Ovary (tissue), 9 donors: ENCODE data around the gene RAB3GAP1. TPM values are rescaled to one million over a fixed set of nuclear protein-coding genes. Genes with fewer than 3 reads are reported as not detected.
"Not testable (repeated sequence)": the region's sequence is repeated elsewhere in the genome, so short reads cannot be mapped to it uniquely, and the experiment has no call there.

ENCODE experiments used
- DNase-seq, 5 donors: peaks; one replicate each; pipeline ENCODE4 v3.0.0-alpha.2; 2019 to 2020
- H3K27ac ChIP-seq, 2 donors: fragments of 200-600 bp; one replicate each; pipeline versions ENCODE4 v1.5.1 to v1.8.0; 2019 to 2022
- H3K27me3 ChIP-seq: fragments of 200-600 bp; one replicate; pipeline ENCODE4 v1.8.0; 2022
- H3K36me3 ChIP-seq: fragments of 200-600 bp; sonication (generic); one replicate; pipeline ENCODE4 v1.5.1; 2019
- H3K4me1 ChIP-seq: one replicate; pipeline ENCODE4 v1.8.1; 2013; ENCODE audit warnings: mild to moderate bottlenecking, moderate library complexity; ENCODE audit not compliant: insufficient read depth
- H3K4me3 ChIP-seq: fragments of 200-600 bp; sonication (generic); one replicate; pipeline ENCODE4 v1.5.1; 2017
- H3K9me3 ChIP-seq, 2 donors: fragments of 200-600 bp in 1 of 2; sonication (generic) in 1 of 2; one replicate each; pipeline versions ENCODE4 v1.5.1 to v1.8.1; 2013 to 2019; ENCODE audit warnings: mild to moderate bottlenecking in 1 of 2, moderate library complexity in 1 of 2
- EP300 ChIP-seq: sonication (generic); formaldehyde crosslinking; IDR thresholded peaks from one replicate; pipeline ENCODE4 v1.6.1; 2017; ENCODE audit warnings: antibody characterized with exemption
- POLR2A ChIP-seq: fragments of 450-650 bp; IDR thresholded peaks from one replicate; pipeline ENCODE4 v1.6.1; 2017; ENCODE audit warnings: antibody characterized with exemption, mild to moderate bottlenecking, moderate library complexity
- WGBS, 3 donors: extraction: QIAGEN DNeasy Blood & Tissue Kit in 1 of 3; methylation state at CpG; one replicate each; pipeline versions ENCODE4 v1.1.5 to v1.1.7; 2013 to 2017; 5-methylcytosine and 5-hydroxymethylcytosine counted together
- intact Hi-C, 4 donors: fragments of 100-400 bp; cut with DNase I; formaldehyde crosslinking; loops; one replicate each; pipeline versions ENCODE4 v1.11.0 to v1.15.1; 2022 to 2023
- polyA plus RNA-seq, 2 donors: library from polyadenylated mRNA; stranded (reverse); fragments of 200-250 nt in 1 of 2; fragments of 350-450 nt in 1 of 2; fragmentation: Illumina TruSeq in 1 of 2; extraction: RNeasy Lipid Tissue Mini Kit (QIAGEN cat#74804) in 1 of 2; gene quantifications; one replicate each; pipeline ENCODE4 v1.2.3, GENCODE V29; 2013 to 2014
- total RNA-seq, 7 donors: library from RNA; depleted of rRNA in 2 of 7; stranded (reverse); fragments of >200 nt in 2 of 7; fragmentation: NEBNext Ultra II Directional in 3 of 7; extraction: Animal tissue kit (Norgen Biotek cat#: 25700) in 3 of 7; gene quantifications; one replicate each; pipeline versions ENCODE4 v1.1.0 to v1.2.4, GENCODE V29; 2016 to 2023
- TF ChIP-seq, protein P1 (sequence below), 3 donors: fragments of 450-650 bp in 2 of 3; fragments of 200-600 bp in 1 of 3; IDR thresholded peaks; one replicate each; pipeline versions ENCODE4 v1.5.1 to v1.8.0; 2016 to 2022; ENCODE audit warnings: antibody characterized with exemption in 3 of 3, mild to moderate bottlenecking in 1 of 3
- donor health status: DM: no; HTN: no; CAD: no; lungs with moderate emphysema.
- donor health status: DM: no; HTN: no; CAD: no.
- donor health status: Bipolar disorder and iron deficiency.
- donor health status: DM: yes; HTN: yes; CAD: no.
- donor health status: DM: no; HTN: no; CAD: no.
- donor health status: DM: yes; HTN: yes; CAD: no.

RAB3GAP1 gene
- total and polyA plus RNA-seq, 9 donors = 29.3 to 51.3 (median 44.3) TPM

DNA sequence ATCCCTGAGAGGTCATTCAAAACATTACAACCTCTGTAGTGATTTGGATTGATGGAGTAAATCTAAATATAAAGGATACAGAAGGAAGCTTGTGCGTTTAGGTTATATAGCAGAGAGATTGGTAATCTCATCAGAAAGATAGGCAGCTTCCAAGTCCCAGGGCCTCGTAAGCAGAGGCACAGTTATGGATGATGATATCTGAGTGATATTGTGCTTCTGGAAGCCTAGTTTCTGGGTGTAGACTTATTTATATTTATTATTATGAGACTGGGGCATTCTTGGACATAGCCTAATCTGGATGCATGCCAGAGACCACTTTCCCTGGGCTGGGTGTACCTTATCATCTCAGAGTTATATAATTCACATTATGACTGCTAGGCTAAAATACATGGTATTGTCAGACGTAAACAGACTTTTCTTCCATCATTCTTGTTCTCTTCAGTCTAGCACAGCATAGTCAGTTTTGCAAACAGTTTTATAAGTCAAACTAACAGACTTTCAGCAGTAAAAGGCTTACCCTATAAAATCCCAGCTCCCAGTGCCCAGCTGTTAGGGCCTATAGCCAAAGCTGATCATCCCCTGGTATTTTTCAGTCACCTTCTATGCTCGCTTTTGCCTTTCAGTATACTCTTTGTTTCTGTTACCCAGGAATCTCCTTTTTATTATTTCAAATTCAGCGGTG lies 47.9 kb downstream of the RAB3GAP1 start:
- intact Hi-C loops = no loop called here
- TF ChIP-seq POLR2A = no peak
- Histone ChIP-seq H3K4me3 (no peak overlapping the region), H3K4me1 (peaks cover 1% of the 10 kb centered on the region), H3K36me3 (no peaks in the 10 kb centered on the region), H3K27me3 (no peaks in the 10 kb centered on the region), H3K9me3 (no peaks in the 10 kb centered on the region), H3K27ac (no peak overlapping the region)
- WGBS, 3 donors = 60 to 72% (median 65%) methylated on average over 5 of the region's 5 CpGs
- no peak for DNase-seq

DNA sequence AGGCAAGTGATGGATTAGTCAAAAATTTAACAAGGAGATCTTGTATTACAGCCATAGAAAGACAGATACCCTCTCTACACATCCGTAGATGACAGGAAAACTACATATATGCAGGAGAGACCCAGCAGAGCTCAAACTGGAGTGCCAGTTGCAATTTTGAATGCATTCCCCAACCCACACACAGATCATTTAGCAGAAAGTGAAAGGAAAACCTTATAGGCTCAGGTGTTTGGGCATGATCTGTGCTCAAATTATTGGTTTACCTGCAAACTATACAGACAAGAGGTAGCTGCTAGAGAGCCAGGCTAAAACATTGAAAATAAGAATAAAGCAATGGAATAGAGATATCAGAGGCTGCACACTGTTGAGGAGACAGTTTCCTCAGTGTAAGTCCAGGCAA lies 51.8 kb downstream of the RAB3GAP1 start:
- TF ChIP-seq EP300 (no peak), POLR2A (no peak)
- TF ChIP-seq, protein P1, sequence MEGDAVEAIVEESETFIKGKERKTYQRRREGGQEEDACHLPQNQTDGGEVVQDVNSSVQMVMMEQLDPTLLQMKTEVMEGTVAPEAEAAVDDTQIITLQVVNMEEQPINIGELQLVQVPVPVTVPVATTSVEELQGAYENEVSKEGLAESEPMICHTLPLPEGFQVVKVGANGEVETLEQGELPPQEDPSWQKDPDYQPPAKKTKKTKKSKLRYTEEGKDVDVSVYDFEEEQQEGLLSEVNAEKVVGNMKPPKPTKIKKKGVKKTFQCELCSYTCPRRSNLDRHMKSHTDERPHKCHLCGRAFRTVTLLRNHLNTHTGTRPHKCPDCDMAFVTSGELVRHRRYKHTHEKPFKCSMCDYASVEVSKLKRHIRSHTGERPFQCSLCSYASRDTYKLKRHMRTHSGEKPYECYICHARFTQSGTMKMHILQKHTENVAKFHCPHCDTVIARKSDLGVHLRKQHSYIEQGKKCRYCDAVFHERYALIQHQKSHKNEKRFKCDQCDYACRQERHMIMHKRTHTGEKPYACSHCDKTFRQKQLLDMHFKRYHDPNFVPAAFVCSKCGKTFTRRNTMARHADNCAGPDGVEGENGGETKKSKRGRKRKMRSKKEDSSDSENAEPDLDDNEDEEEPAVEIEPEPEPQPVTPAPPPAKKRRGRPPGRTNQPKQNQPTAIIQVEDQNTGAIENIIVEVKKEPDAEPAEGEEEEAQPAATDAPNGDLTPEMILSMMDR (IDR thresholded peaks at IDR 0.05) = no peak
- DNase-seq = no peak
- H3K4me1 ChIP-seq = peaks cover 1% of the 10 kb centered on the region
- intact Hi-C loops = no loop called here
- H3K36me3 ChIP-seq = no peaks in the 10 kb centered on the region
- H3K4me3 ChIP-seq = no peak overlapping the region
- no peak overlapping the region for H3K27ac ChIP-seq
- no peaks in the 10 kb centered on the region for H3K27me3 ChIP-seq
- H3K9me3 ChIP-seq = no peaks in the 10 kb centered on the region
- WGBS, 3 donors = 0 to 95% (median 94%) methylated on average over 1 of the region's 1 CpG

DNA sequence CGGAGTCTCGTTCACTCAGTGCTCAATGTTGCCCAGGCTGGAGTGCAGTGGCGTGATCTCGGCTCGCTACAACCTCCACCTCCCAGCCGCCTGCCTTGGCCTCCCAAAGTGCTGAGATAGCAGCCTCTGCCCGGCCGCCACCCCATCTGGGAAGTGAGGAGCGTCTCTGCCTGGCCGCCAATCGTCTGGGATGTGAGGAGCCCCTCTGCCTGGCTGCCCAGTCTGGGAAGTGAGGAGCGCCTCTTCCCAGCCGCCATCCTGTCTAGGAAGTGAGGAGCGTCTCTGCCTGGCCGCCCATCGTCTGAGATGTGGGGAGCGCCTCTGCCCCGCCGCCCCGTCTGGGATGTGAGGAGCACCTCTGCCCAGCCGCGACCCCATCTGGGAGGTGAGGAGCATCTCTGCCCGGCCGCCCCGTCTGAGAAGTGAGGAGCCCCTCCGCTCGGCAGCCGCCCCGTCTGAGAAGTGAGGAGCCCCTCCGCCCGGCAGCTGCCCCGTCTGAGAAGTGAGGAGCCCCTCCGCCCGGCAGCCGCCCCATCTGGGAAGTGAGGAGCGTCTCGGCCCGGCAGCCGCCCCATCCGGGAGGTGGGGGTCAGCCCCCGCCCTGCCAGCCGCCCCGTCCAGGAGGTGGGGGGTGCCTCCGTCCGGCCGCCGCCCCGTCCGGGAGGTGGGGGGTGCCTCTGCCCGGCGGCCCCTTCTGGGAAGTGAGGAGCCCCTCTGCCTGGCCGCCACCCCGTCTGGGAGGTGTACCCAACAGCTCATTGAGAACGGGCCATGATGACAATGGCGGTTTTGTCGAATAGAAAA lies 53.6 kb downstream of the RAB3GAP1 start:
- H3K4me3 ChIP-seq, DNase-seq, H3K4me1 ChIP-seq, H3K27me3 ChIP-seq, intact Hi-C loops, H3K36me3 ChIP-seq, H3K27ac ChIP-seq, H3K9me3 ChIP-seq: not testable (repeated sequence)
- WGBS, 3 donors = 96 to 99% (median 97%) methylated on average over 17 to 54 of the region's 56 CpGs

DNA sequence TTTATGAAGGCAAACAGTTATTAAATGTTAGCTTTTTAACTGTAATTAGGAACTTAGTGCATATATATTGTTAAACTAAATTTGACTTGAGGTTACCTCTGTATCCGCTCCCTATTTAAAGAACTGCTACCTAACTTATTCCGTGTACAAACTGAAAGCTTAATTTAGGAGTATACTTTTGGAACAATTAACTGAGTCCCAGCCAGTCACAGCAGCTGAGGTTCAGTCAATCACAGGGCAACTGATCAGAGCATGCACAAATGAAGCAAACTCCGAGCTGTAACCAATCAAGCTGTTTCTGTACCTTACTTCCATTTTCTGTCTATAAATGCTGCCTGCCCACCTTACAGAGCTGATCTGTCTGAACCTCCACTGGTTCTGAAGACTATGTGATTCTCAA lies 61.2 kb downstream of the RAB3GAP1 start:
- no peak for DNase-seq
- H3K4me3 ChIP-seq = no peak overlapping the region
- H3K27ac ChIP-seq = no peak overlapping the region
- H3K9me3 ChIP-seq = no peaks in the 10 kb centered on the region
- H3K36me3 ChIP-seq = no peaks in the 10 kb centered on the region
- peaks cover 1% of the 10 kb centered on the region for H3K4me1 ChIP-seq
- TF ChIP-seq POLR2A (no peak), EP300 (no peak)
- TF ChIP-seq, protein P1 (IDR thresholded peaks at IDR 0.05) = no peak
- intact Hi-C loops = no loop called here
- no peaks in the 10 kb centered on the region for H3K27me3 ChIP-seq
- 94 to 97% (median 96%) methylated on average over 3 of the region's 3 CpGs for WGBS, 3 donors

DNA sequence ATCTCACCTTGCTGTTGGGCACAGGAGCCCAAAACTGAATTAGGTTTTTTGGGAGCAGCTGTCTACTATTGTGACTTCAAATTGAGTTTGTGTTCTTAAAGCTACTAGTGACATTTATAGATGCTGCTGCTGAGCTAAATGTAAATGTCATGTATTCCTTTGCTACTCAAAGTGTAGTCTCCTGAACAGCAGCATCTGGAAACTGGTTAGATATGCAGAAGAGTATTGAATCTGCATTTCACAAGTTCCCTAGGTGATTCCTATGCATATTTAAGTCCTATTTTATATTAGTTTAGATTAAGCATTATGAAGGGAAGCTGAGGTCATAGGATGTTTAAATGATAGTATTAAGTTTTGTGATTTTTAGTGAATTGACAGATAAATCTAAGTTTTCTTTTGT lies 67.5 kb downstream of the RAB3GAP1 start:
- no peaks in the 10 kb centered on the region for H3K9me3 ChIP-seq
- H3K4me1 ChIP-seq = no peaks in the 10 kb centered on the region
- DNase-seq = no peak
- intact Hi-C loops = no loop called here
- no peak overlapping the region for H3K27ac ChIP-seq
- TF ChIP-seq EP300 = no peak
- TF ChIP-seq, protein P1 (IDR thresholded peaks at IDR 0.05) = no peak
- no peak for TF ChIP-seq POLR2A
- H3K36me3 ChIP-seq = no peaks in the 10 kb centered on the region
- no peaks in the 10 kb centered on the region for H3K27me3 ChIP-seq
- H3K4me3 ChIP-seq = no peak overlapping the region
